Measurements from ENCODE around the gene ASB18.
"Not testable (repeated sequence)": the region's sequence is repeated elsewhere in the genome, so short reads cannot be mapped to it uniquely, and the experiment has no call there.

Gene ASB18

GRCh38 chr2:236282406-236282805 is 18.2 kb upstream of the ASB18 start:
- Histone ChIP-seq H3K9me3 (ENCODE audit: insufficient read depth, low read depth, low read length) (no peaks in the 10 kb centered on the region; the same call in 1 of the 2 replicates), H3K36me3 (ENCODE audit: insufficient read depth, low read depth, low read length) (no peaks in the 10 kb centered on the region), H3K4me1 (ENCODE audit: insufficient read depth, low read length) (no peaks in the 10 kb centered on the region), H3K27ac (ENCODE audit: low read length) (no peak overlapping the region), H3K27me3 (ENCODE audit: insufficient read depth, low read length) (no peaks in the 10 kb centered on the region), H3K9ac (ENCODE audit: low read depth, low read length) (no peak overlapping the region), H3K4me3 (ENCODE audit: low read length) (no peak overlapping the region)

DNA sequence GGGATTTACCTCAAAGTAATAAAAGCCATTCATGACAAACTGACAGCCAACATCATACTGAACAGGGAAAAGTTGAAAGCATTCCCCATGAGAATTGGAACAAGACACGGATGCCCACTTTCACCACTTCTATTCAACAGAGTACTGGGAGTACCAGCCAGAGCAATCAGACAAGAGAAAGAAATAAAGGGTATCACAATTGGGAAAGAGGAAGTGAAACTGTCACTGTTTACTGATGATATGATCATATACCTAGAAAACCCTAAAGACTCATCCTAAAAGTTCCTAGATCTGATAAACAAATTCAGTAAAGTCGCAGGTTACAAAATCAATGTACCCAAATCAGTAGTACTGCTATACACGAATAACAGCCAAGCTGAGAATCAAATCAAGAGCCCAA is 17.2 kb upstream of the ASB18 start:
- Histone ChIP-seq H3K4me3 (ENCODE audit: low read length) (no peak overlapping the region), H3K36me3 (ENCODE audit: insufficient read depth, low read depth, low read length) (no peaks in the 10 kb centered on the region), H3K27me3 (ENCODE audit: insufficient read depth, low read length) (no peaks in the 10 kb centered on the region), H3K27ac (ENCODE audit: low read length) (no peak overlapping the region), H3K9ac (ENCODE audit: low read depth, low read length) (no peak overlapping the region), H3K4me1 (ENCODE audit: insufficient read depth, low read length) (no peaks in the 10 kb centered on the region), H3K9me3 (ENCODE audit: insufficient read depth, low read depth, low read length) (no peaks in the 10 kb centered on the region; the same call in 1 of the 2 replicates)

GRCh38 chr2:236273126-236273525 is 8.9 kb upstream of the ASB18 start:
- Histone ChIP-seq H3K27ac (ENCODE audit: low read length) (no peak overlapping the region), H3K9ac (ENCODE audit: low read depth, low read length) (no peak overlapping the region), H3K4me1 (ENCODE audit: insufficient read depth, low read length) (no peaks in the 10 kb centered on the region), H3K36me3 (ENCODE audit: insufficient read depth, low read depth, low read length) (no peaks in the 10 kb centered on the region), H3K9me3 (ENCODE audit: insufficient read depth, low read depth, low read length) (peaks cover 20% of the 10 kb centered on the region), H3K27me3 (ENCODE audit: insufficient read depth, low read length) (no peaks in the 10 kb centered on the region), H3K4me3 (ENCODE audit: low read length) (no peak overlapping the region)

DNA sequence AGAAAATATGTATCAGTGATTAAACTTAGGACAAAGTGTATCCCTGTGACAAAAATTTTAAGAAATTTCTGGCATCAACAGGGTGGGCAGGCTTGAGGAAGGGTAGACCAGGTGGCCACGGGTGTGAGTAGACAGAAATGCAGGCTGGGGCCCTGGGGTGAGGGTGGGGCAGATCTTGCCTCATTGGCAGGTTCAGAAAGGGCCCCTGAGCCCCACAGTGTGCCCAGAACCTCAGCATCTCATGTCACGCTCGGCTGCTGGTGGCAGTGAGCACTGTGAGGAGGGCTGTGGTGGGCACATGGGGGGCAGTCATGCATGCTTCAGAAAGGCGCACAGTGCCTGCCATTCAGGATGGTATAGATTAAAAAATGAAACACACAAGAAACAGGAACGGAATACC is 7.6 kb upstream of the ASB18 start:
- Histone ChIP-seq H3K4me1 (ENCODE audit: insufficient read depth, low read length) (no peaks in the 10 kb centered on the region), H3K9me3 (ENCODE audit: insufficient read depth, low read depth, low read length) (peaks cover 20% of the 10 kb centered on the region), H3K9ac (ENCODE audit: low read depth, low read length) (no peak overlapping the region), H3K27me3 (ENCODE audit: insufficient read depth, low read length) (no peaks in the 10 kb centered on the region), H3K27ac (ENCODE audit: low read length) (no peak overlapping the region), H3K36me3 (ENCODE audit: insufficient read depth, low read depth, low read length) (no peaks in the 10 kb centered on the region), H3K4me3 (ENCODE audit: low read length) (no peak overlapping the region)

- H3K27ac ChIP-seq (ENCODE audit: low read length); H3K4me3 ChIP-seq (ENCODE audit: low read length); H3K27me3 ChIP-seq (ENCODE audit: insufficient read depth, low read length); H3K4me1 ChIP-seq (ENCODE audit: insufficient read depth, low read length); H3K36me3 ChIP-seq (ENCODE audit: insufficient read depth, low read depth, low read length); H3K9ac ChIP-seq (ENCODE audit: low read depth, low read length): not testable (repeated sequence)
- H3K9me3 ChIP-seq (ENCODE audit: insufficient read depth, low read depth, low read length), result peaks cover 20% of the 10 kb centered on the region
These were observed 5.7 kb upstream of the ASB18 start for GRCh38 chr2:236269876-236270275.

DNA sequence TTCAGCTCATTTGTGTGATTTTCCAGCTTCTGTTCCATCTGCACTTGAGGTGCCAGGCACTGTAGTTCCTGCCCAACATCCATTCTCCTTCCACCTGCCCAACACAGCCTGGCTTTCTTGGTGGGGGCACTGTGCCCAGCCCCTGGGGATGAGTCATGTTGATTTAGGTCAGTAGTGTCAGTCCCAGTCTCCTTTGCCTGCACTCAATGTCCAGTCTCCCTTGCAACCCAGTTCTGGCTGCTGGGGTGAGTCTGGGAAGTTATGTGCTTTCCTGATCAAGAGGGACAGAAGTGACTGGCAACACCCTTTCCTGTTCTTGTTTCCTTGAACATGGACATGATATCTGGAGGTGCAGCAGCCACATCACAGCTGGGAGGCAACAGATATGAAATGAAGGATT is 1.5 kb upstream of the ASB18 start:
- Histone ChIP-seq H3K27me3 (ENCODE audit: insufficient read depth, low read length) (no peaks in the 10 kb centered on the region), H3K27ac (ENCODE audit: low read length) (no peak overlapping the region), H3K9me3 (ENCODE audit: insufficient read depth, low read depth, low read length) (peaks cover 18% of the 10 kb centered on the region), H3K4me3 (ENCODE audit: low read length) (no peak overlapping the region), H3K4me1 (ENCODE audit: insufficient read depth, low read length) (no peaks in the 10 kb centered on the region), H3K9ac (ENCODE audit: low read depth, low read length) (no peak overlapping the region), H3K36me3 (ENCODE audit: insufficient read depth, low read depth, low read length) (no peaks in the 10 kb centered on the region)

- H3K36me3 ChIP-seq (ENCODE audit: insufficient read depth, low read depth, low read length), result no peaks in the 10 kb centered on the region
- H3K4me1 ChIP-seq (ENCODE audit: insufficient read depth, low read length), result no peaks in the 10 kb centered on the region
- no peaks in the 10 kb centered on the region for H3K27me3 ChIP-seq (ENCODE audit: insufficient read depth, low read length)
- no peak overlapping the region for H3K9ac ChIP-seq (ENCODE audit: low read depth, low read length)
- H3K27ac ChIP-seq (ENCODE audit: low read length), result no peak overlapping the region
- H3K9me3 ChIP-seq (ENCODE audit: insufficient read depth, low read depth, low read length), result no peaks in the 10 kb centered on the region
- no peak overlapping the region for H3K4me3 ChIP-seq (ENCODE audit: low read length)
These were observed 2.0 kb downstream of the ASB18 start for GRCh38 chr2:236262238-236262637.

DNA sequence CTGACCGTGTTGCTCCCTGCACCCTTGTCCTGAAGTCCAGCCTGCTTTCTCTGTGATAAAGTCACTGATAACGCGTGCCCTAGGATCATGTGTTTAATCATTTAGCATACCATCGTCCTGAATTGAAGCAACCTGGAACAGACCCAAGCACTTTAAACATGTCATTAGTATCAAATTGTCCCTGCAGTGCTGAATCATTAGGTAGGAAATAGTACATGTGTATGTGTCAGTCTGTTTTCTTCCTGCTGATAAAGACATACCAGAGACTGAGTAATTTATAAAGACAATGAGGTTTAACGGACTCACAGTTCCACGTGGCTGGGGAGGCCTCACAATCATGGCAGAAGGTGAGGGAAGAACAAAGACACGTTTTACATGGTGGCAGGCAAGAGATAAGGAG is 2.8 kb downstream of the ASB18 start:
- Histone ChIP-seq H3K36me3 (ENCODE audit: insufficient read depth, low read depth, low read length) (no peaks in the 10 kb centered on the region), H3K27me3 (ENCODE audit: insufficient read depth, low read length) (no peaks in the 10 kb centered on the region), H3K4me1 (ENCODE audit: insufficient read depth, low read length) (no peaks in the 10 kb centered on the region), H3K9me3 (ENCODE audit: insufficient read depth, low read depth, low read length) (no peaks in the 10 kb centered on the region), H3K27ac (ENCODE audit: low read length) (no peak overlapping the region), H3K9ac (ENCODE audit: low read depth, low read length) (no peak overlapping the region), H3K4me3 (ENCODE audit: low read length) (no peak overlapping the region)

GRCh38 chr2:236259371-236259770 is 4.8 kb downstream of the ASB18 start:
- no peaks in the 10 kb centered on the region for H3K27me3 ChIP-seq (ENCODE audit: insufficient read depth, low read length)
- peaks cover 2% of the 10 kb centered on the region; the same call in 1 of the 2 replicates for H3K4me1 ChIP-seq (ENCODE audit: insufficient read depth, low read length)
- H3K9ac ChIP-seq (ENCODE audit: low read depth, low read length), result no peak overlapping the region
- H3K9me3 ChIP-seq (ENCODE audit: insufficient read depth, low read depth, low read length), result no peaks in the 10 kb centered on the region
- no peaks in the 10 kb centered on the region for H3K36me3 ChIP-seq (ENCODE audit: insufficient read depth, low read depth, low read length)
- no peak overlapping the region for H3K27ac ChIP-seq (ENCODE audit: low read length)
- H3K4me3 ChIP-seq (ENCODE audit: low read length), result no peak overlapping the region

GRCh38 chr2:236257575-236257974 is 6.6 kb downstream of the ASB18 start:
- Histone ChIP-seq H3K27ac (ENCODE audit: low read length) (no peak overlapping the region), H3K9me3 (ENCODE audit: insufficient read depth, low read depth, low read length) (no peaks in the 10 kb centered on the region), H3K4me1 (ENCODE audit: insufficient read depth, low read length) (peaks cover 2% of the 10 kb centered on the region; the same call in 1 of the 2 replicates), H3K27me3 (ENCODE audit: insufficient read depth, low read length) (no peaks in the 10 kb centered on the region), H3K4me3 (ENCODE audit: low read length) (no peak overlapping the region), H3K9ac (ENCODE audit: low read depth, low read length) (no peak overlapping the region), H3K36me3 (ENCODE audit: insufficient read depth, low read depth, low read length) (no peaks in the 10 kb centered on the region)

DNA sequence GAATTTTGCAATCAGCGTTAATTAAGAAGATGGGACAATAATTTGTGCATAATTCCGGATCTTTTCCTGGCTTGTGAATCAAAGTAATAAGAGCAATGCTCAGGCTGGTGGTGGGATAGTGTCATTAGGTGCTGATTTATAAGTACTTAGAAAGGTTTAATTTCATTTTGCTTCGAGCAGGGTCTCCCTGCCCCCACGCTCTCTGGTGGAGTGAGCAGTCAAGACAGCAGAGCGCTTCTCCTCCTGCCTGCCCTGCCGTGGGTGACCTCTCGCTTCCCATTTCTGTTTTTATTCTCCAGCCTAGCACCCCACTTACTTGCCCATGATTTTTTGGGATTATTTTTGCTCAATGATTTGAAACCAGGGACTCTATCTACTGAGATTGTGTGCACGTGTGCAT is 7.1 kb downstream of the ASB18 start:
- peaks cover 2% of the 10 kb centered on the region; the same call in 1 of the 2 replicates for H3K4me1 ChIP-seq (ENCODE audit: insufficient read depth, low read length)
- no peak overlapping the region for H3K9ac ChIP-seq (ENCODE audit: low read depth, low read length)
- no peak overlapping the region for H3K4me3 ChIP-seq (ENCODE audit: low read length)
- H3K9me3 ChIP-seq (ENCODE audit: insufficient read depth, low read depth, low read length), result no peaks in the 10 kb centered on the region
- no peaks in the 10 kb centered on the region for H3K27me3 ChIP-seq (ENCODE audit: insufficient read depth, low read length)
- H3K36me3 ChIP-seq (ENCODE audit: insufficient read depth, low read depth, low read length), result no peaks in the 10 kb centered on the region
- H3K27ac ChIP-seq (ENCODE audit: low read length), result no peak overlapping the region

- Histone ChIP-seq H3K9ac (ENCODE audit: low read depth, low read length) (no peak overlapping the region), H3K9me3 (ENCODE audit: insufficient read depth, low read depth, low read length) (no peaks in the 10 kb centered on the region), H3K36me3 (ENCODE audit: insufficient read depth, low read depth, low read length) (no peaks in the 10 kb centered on the region), H3K4me3 (ENCODE audit: low read length) (no peak overlapping the region), H3K27ac (ENCODE audit: low read length) (no peak overlapping the region), H3K27me3 (ENCODE audit: insufficient read depth, low read length) (no peaks in the 10 kb centered on the region), H3K4me1 (ENCODE audit: insufficient read depth, low read length) (peaks cover 2% of the 10 kb centered on the region; the same call in 1 of the 2 replicates)
These were observed 7.7 kb downstream of the ASB18 start for GRCh38 chr2:236256366-236256985.

Data from iPS-20b (cell line).